Measurements from ENCODE around the gene MBP.
A peak's percentile ranks its signal among the peaks of the same experiment; 100 is the strongest.

Gene MBP

GRCh38 chr18:77135339-77136075 lies 2.9 kb upstream of the MBP start:
- DNase-seq (ENCODE audit: insufficient read length, low spot score) (no peak), FAIRE-seq (no peak)

- FAIRE-seq (no peak), DNase-seq (ENCODE audit: insufficient read length, low spot score) (no peak)
Measured at GRCh38 chr18:77134611-77135010, 2.0 kb upstream of the MBP start.

GRCh38 chr18:77133835-77134496 lies 1.4 kb upstream of the MBP start:
- FAIRE-seq = no peak

GRCh38 chr18:77133051-77133834 lies 660 bp upstream of the MBP start:
- FAIRE-seq (no peak), DNase-seq (ENCODE audit: insufficient read length, low spot score) (no peak)

More at GRCh38 chr18:77133835-77134496, 1.4 kb upstream of the MBP start:
- DNase-seq (ENCODE audit: insufficient read length, low spot score) = no peak

- FAIRE-seq = no peak
- peak; percentile 41 for DNase-seq (ENCODE audit: insufficient read length, low spot score)
Measured at GRCh38 chr18:77131652-77132368, 773 bp downstream of the MBP start.

- DNase-seq (ENCODE audit: insufficient read length, low spot score) (no peak), FAIRE-seq (no peak)
Measured at GRCh38 chr18:77131100-77131651, 1.4 kb downstream of the MBP start.

GRCh38 chr18:77130229-77131099 lies 2.1 kb downstream of the MBP start:
- no peak for FAIRE-seq
- DNase-seq (ENCODE audit: insufficient read length, low spot score) = no peak

GRCh38 chr18:77129150-77129551 lies 3.4 kb downstream of the MBP start:
- DNase-seq (ENCODE audit: insufficient read length, low spot score) (no peak), FAIRE-seq (no peak)

GRCh38 chr18:77127769-77128671 lies 4.6 kb downstream of the MBP start:
- DNase-seq (ENCODE audit: insufficient read length, low spot score) (no peak), FAIRE-seq (no peak)

- FAIRE-seq (no peak), DNase-seq (ENCODE audit: insufficient read length, low spot score) (no peak)
Measured at GRCh38 chr18:77124452-77124922, 8.1 kb downstream of the MBP start.

GRCh38 chr18:77123320-77124231 lies 9.0 kb downstream of the MBP start:
- no peak for DNase-seq (ENCODE audit: insufficient read length, low spot score)
- FAIRE-seq = no peak

- FAIRE-seq (no peak), DNase-seq (ENCODE audit: insufficient read length, low spot score) (no peak)
Measured at GRCh38 chr18:77121523-77121922, 11.1 kb downstream of the MBP start.

- no peak for FAIRE-seq
- no peak for DNase-seq (ENCODE audit: insufficient read length, low spot score)
Measured at GRCh38 chr18:77119851-77120491, 12.6 kb downstream of the MBP start.

GRCh38 chr18:77119101-77119850 lies 13.3 kb downstream of the MBP start:
- no peak for DNase-seq (ENCODE audit: insufficient read length, low spot score)
- FAIRE-seq = no peak

- FAIRE-seq = peak; percentile 48
- no peak for DNase-seq (ENCODE audit: insufficient read length, low spot score)
Measured at GRCh38 chr18:77118256-77119090, 14.1 kb downstream of the MBP start.

Measured in HTR-8/SVneo (cell line).